ENCODE data around the gene PADI4. TPM values are rescaled to one million over a fixed set of nuclear protein-coding genes. Genes with fewer than 3 reads are reported as not detected.
"Not testable (repeated sequence)": the region's sequence is repeated elsewhere in the genome, so short reads cannot be mapped to it uniquely, and the experiment has no call there.

Gene PADI4
- total RNA-seq, 2 experiments from 2014 or later = 1.5 to 1.8 TPM

DNA sequence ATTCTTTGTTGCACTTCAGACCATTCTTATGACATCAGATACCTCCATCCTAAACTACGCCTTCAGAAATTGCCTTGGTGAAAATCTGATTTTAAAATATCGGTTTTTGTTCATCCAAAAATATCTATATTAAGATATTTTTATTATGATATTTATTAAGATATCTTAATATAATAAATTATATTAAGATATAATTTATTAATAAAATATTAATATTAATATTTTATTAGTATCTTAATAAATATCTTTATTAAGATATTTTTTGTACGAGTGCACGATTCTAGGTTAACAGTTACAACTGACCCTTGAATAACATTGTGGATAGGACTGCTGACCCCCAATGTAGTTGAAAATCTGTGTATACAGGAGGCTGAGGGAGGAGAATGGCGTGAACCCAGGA, 20.9 kb downstream of the PADI4 start:
- CTCF ChIA-PET = no interaction called here
- Mint-ChIP-seq H3K27me3 (ENCODE audit: low read depth) (peaks cover 3% of the 10 kb centered on the region), H3K27ac (no peak overlapping the region), H3K4me1 (ENCODE audit: low read depth) (no peaks in the 10 kb centered on the region), H3K4me3 (no peak overlapping the region), H3K9me3 (no peaks in the 10 kb centered on the region), H3K36me3 (ENCODE audit: low read depth) (no peaks in the 10 kb centered on the region)
- no peak for DNase-seq
- intact Hi-C loops (cut with micrococcal nuclease) = no loop called here

GRCh38 chr1:17329610-17330009, 21.6 kb downstream of the PADI4 start:
- no peak for DNase-seq
- intact Hi-C loops (cut with micrococcal nuclease) = no loop called here

DNA sequence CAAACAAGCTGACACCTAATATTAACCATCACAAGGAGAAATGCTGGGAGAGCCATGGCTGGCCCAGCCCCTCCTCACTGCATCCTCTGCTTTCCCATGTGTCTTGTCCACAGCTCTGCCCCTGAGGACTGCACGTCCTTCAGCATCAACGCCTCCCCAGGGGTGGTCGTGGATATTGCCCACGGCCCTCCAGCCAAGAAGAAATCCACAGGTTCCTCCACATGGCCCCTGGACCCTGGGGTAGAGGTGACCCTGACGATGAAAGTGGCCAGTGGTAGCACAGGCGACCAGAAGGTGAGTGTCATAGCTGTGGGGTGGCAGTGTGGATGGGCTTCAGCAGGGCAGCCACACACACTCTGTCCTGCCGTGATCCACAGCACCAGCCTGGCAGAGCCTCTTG, 22.9 kb downstream of the PADI4 start:
- no peak overlapping the region for H3K4me3 Mint-ChIP-seq
- no peak for DNase-seq
- H3K27me3 Mint-ChIP-seq (ENCODE audit: low read depth) = peaks cover 3% of the 10 kb centered on the region
- H3K36me3 Mint-ChIP-seq (ENCODE audit: low read depth) = no peaks in the 10 kb centered on the region
- intact Hi-C loops (cut with micrococcal nuclease) = no loop called here
- H3K9me3 Mint-ChIP-seq = no peaks in the 10 kb centered on the region
- H3K4me1 Mint-ChIP-seq (ENCODE audit: low read depth) = no peaks in the 10 kb centered on the region
- H3K27ac Mint-ChIP-seq = no peak overlapping the region
- CTCF ChIA-PET = interaction anchor here (0.9 kb wide), 1 partner anchor 147 kb away, joined by 3 read pairs; no protein-coding TSS in a partner anchor

More at GRCh38 chr1:17329610-17330009, 21.6 kb downstream of the PADI4 start:
- H3K9me3 Mint-ChIP-seq = no peaks in the 10 kb centered on the region
- peaks cover 3% of the 10 kb centered on the region for H3K27me3 Mint-ChIP-seq (ENCODE audit: low read depth)
- no peak overlapping the region for H3K27ac Mint-ChIP-seq
- no peaks in the 10 kb centered on the region for H3K36me3 Mint-ChIP-seq (ENCODE audit: low read depth)
- CTCF ChIA-PET = no interaction called here
- no peak overlapping the region for H3K4me3 Mint-ChIP-seq
- no peaks in the 10 kb centered on the region for H3K4me1 Mint-ChIP-seq (ENCODE audit: low read depth)

GRCh38 chr1:17333081-17333480, 25.1 kb downstream of the PADI4 start:
- no peaks in the 10 kb centered on the region for H3K9me3 Mint-ChIP-seq
- H3K27ac Mint-ChIP-seq = no peak overlapping the region
- H3K36me3 Mint-ChIP-seq (ENCODE audit: low read depth) = no peaks in the 10 kb centered on the region
- peaks cover 3% of the 10 kb centered on the region for H3K27me3 Mint-ChIP-seq (ENCODE audit: low read depth)
- intact Hi-C loops (cut with micrococcal nuclease) = no loop called here
- H3K4me3 Mint-ChIP-seq = no peak overlapping the region
- H3K4me1 Mint-ChIP-seq (ENCODE audit: low read depth) = peaks cover 5% of the 10 kb centered on the region
- DNase-seq = no peak
- CTCF ChIA-PET = no interaction called here

- intact Hi-C loops (cut with micrococcal nuclease) = loop anchor here (1.0 kb wide), 1 partner anchor 99 kb away; no protein-coding TSS in a partner anchor
- CTCF ChIA-PET = interaction anchor here (0.6 to 1.3 kb wide), 11 partner anchors 10 to 647 kb away, joined by 3 to 6 read pairs (median 3); no protein-coding TSS in a partner anchor
- H3K27ac Mint-ChIP-seq = no peak overlapping the region
- peak; percentile 84 for DNase-seq
- no peaks in the 10 kb centered on the region for H3K9me3 Mint-ChIP-seq
- H3K4me1 Mint-ChIP-seq (ENCODE audit: low read depth) = peaks cover 5% of the 10 kb centered on the region
- no peaks in the 10 kb centered on the region for H3K27me3 Mint-ChIP-seq (ENCODE audit: low read depth)
- H3K4me3 Mint-ChIP-seq = no peak overlapping the region
- H3K36me3 Mint-ChIP-seq (ENCODE audit: low read depth) = no peaks in the 10 kb centered on the region
Measured at GRCh38 chr1:17335821-17336710, 28.1 kb downstream of the PADI4 start.

- CTCF ChIA-PET = interaction anchor here (0.9 kb wide), 1 partner anchor 41 kb away, joined by 3 read pairs; no protein-coding TSS in a partner anchor
- H3K27me3 Mint-ChIP-seq (ENCODE audit: low read depth) = no peaks in the 10 kb centered on the region
- peaks cover 5% of the 10 kb centered on the region for H3K4me1 Mint-ChIP-seq (ENCODE audit: low read depth)
- H3K9me3 Mint-ChIP-seq = peaks cover 5% of the 10 kb centered on the region
- peaks cover under 1% of the 10 kb centered on the region for H3K36me3 Mint-ChIP-seq (ENCODE audit: low read depth)
- intact Hi-C loops (cut with micrococcal nuclease) = no loop called here
- DNase-seq = no peak
- no peak overlapping the region for H3K27ac Mint-ChIP-seq
- no peak overlapping the region for H3K4me3 Mint-ChIP-seq
Measured at GRCh38 chr1:17338706-17339493, 30.9 kb downstream of the PADI4 start.

DNA sequence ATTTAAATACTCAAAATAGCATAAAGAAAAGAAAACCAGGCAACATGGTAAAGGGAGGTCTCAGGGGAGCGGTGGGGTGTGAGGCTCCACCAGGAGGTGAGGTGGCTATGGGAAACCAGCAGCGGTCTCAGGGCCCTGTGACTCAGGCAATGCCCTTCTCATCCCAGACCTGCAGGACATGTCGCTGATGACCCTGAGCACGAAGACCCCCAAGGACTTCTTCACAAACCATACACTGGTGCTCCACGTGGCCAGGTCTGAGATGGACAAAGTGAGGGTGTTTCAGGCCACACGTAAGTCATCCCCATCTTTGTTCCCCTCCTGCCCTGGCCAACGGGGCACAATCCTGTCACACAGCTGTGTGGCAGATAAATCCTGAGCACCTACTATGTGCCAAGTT, 31.5 kb downstream of the PADI4 start:
- H3K27ac Mint-ChIP-seq = no peak overlapping the region
- no peaks in the 10 kb centered on the region for H3K27me3 Mint-ChIP-seq (ENCODE audit: low read depth)
- peaks cover 8% of the 10 kb centered on the region for H3K9me3 Mint-ChIP-seq
- peaks cover 5% of the 10 kb centered on the region for H3K4me1 Mint-ChIP-seq (ENCODE audit: low read depth)
- intact Hi-C loops (cut with micrococcal nuclease) = no loop called here
- peaks cover 1% of the 10 kb centered on the region for H3K36me3 Mint-ChIP-seq (ENCODE audit: low read depth)
- no peak for DNase-seq
- CTCF ChIA-PET = no interaction called here
- H3K4me3 Mint-ChIP-seq = no peak overlapping the region

DNA sequence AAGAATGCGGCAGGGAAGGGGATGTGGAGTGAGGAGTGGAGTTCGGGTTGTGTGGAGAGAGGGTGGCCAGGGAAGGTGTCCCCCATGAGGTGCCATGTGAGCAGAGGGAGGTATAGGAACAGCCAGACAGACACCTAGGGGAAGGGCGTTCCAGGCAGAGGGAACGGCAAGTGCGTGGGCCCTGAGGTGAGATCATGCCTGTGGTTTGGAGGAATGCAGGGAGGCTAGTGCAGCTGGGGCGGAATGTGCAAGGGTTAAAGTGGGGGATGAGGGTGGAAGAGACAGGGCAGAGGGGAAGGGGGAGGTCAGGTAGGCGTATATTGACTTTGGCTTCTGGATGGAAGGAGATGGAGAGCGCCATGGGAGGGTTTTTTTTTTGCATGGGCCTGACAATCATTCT, 32.4 kb downstream of the PADI4 start:
- DNase-seq = no peak
- Mint-ChIP-seq H3K4me1 (ENCODE audit: low read depth) (peaks cover 5% of the 10 kb centered on the region), H3K36me3 (ENCODE audit: low read depth) (peaks cover 1% of the 10 kb centered on the region), H3K27ac (no peak overlapping the region), H3K4me3 (no peak overlapping the region), H3K27me3 (ENCODE audit: low read depth) (no peaks in the 10 kb centered on the region), H3K9me3 (peaks cover 8% of the 10 kb centered on the region)
- intact Hi-C loops (cut with micrococcal nuclease) = no loop called here
- CTCF ChIA-PET = no interaction called here

DNA sequence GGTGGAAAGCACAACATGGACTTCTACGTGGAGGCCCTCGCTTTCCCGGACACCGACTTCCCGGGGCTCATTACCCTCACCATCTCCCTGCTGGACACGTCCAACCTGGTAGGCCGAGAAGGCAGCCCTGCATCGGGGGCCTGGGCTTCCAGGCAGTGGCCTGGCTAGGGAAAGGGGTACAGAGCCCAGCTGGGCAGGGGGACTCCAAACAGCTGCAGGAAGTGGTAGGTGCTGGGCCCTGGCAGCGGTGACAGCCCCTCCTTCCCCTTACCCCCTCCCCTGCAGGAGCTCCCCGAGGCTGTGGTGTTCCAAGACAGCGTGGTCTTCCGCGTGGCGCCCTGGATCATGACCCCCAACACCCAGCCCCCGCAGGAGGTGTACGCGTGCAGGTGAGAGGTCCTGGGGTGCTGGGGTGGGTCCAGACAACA, 34.0 kb downstream of the PADI4 start:
- no peak overlapping the region for H3K27ac Mint-ChIP-seq
- H3K4me1 Mint-ChIP-seq (ENCODE audit: low read depth) = no peaks in the 10 kb centered on the region
- CTCF ChIA-PET = no interaction called here
- H3K36me3 Mint-ChIP-seq (ENCODE audit: low read depth) = peaks cover 1% of the 10 kb centered on the region
- DNase-seq = no peak
- intact Hi-C loops (cut with micrococcal nuclease) = no loop called here
- H3K27me3 Mint-ChIP-seq (ENCODE audit: low read depth) = no peaks in the 10 kb centered on the region
- H3K4me3 Mint-ChIP-seq = no peak overlapping the region
- peaks cover 8% of the 10 kb centered on the region for H3K9me3 Mint-ChIP-seq

GRCh38 chr1:17345506-17345905, 37.5 kb downstream of the PADI4 start:
- CTCF ChIA-PET = interaction anchor here (1.3 kb wide), 1 partner anchor 10 kb away, joined by 4 read pairs; no protein-coding TSS in a partner anchor
- H3K9me3 Mint-ChIP-seq; DNase-seq; intact Hi-C loops (cut with micrococcal nuclease); H3K27ac Mint-ChIP-seq; H3K4me3 Mint-ChIP-seq; H3K27me3 Mint-ChIP-seq (ENCODE audit: low read depth); H3K36me3 Mint-ChIP-seq (ENCODE audit: low read depth); H3K4me1 Mint-ChIP-seq (ENCODE audit: low read depth): not testable (repeated sequence)

DNA sequence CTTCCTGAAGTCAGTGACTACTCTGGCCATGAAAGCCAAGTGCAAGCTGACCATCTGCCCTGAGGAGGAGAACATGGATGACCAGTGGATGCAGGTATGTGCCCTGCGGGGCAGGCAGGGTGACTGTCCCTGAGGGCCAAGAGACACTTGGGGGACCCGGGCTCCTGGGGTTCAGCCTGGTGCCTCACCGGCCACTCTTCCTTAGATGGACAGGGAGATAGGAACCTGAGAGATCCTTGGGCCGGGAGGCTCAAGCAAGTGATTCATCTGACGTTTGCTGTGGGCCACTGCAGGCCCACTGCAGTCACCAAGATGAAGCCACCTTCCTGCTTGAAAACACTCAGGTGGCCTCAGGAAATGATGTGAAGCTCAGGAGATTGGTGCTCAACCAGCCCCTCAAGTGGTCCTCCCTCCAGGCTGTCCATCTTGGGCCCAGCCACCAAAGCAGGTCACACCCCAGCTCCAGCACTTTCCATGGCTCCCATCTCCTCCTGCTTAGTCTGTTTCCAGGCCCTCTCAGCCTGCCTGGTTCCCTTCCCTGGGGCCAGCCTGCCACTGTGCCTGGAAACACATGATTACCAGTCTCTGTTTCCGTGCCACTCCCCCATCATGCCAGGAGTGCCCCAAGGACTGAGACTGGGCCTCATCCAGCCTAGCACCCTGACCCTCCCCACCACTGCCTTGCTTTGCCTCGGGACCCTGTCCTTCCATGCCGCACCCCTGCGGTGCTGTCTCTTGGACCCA, 38.2 kb downstream of the PADI4 start:
- intact Hi-C loops (cut with micrococcal nuclease) = no loop called here
- CTCF ChIA-PET = interaction anchor here (1.3 kb wide), 1 partner anchor 11 kb away, joined by 4 read pairs; no protein-coding TSS in a partner anchor
- Mint-ChIP-seq H3K27me3 (ENCODE audit: low read depth) (no peaks in the 10 kb centered on the region), H3K27ac (no peak overlapping the region), H3K4me1 (ENCODE audit: low read depth) (peaks cover 10% of the 10 kb centered on the region), H3K9me3 (peaks cover 8% of the 10 kb centered on the region), H3K4me3 (no peak overlapping the region), H3K36me3 (ENCODE audit: low read depth) (peaks cover 1% of the 10 kb centered on the region)
- no peak for DNase-seq

All from activated naive CD4-positive, alpha-beta T cell treated with anti-CD3 and anti-CD28 coated beads for 36 hours (primary cell).